K562 (cell line): ENCODE measurements around the gene ZNRF3.
"Not testable (repeated sequence)": the region's sequence is repeated elsewhere in the genome, so short reads cannot be mapped to it uniquely, and the experiment has no call there.

Experiments
- CBX5 ChIP-seq: IDR thresholded peaks from 2 replicates; pipeline ENCODE4 v1.6.1; 2014; ENCODE audit warnings: low read depth, borderline replicate concordance
- EZH2 ChIP-seq: IDR thresholded peaks from 2 replicates; pipeline ENCODE4 v1.6.1; 2012; ENCODE audit warnings: low read depth, mild to moderate bottlenecking, inconsistent platforms, low read length, borderline replicate concordance
- KLF1 ChIP-seq: fragments of 450-650 bp; IDR thresholded peaks from 2 replicates; pipeline ENCODE4 v1.6.1; 2016; ENCODE audit warnings: missing genetic modification characterization, missing compliant biosample characterization
- NR2C2 ChIP-seq, 2 experiments: fragments of 200-800 bp in 1 of 2; sonication (Bioruptor generic) in 1 of 2; sonication (generic) in 1 of 2; formaldehyde crosslinking in 1 of 2; IDR thresholded peaks; 2 replicates each; pipeline versions ENCODE4 v1.6.1 to v1.8.0; 2016 to 2022; ENCODE audit warnings: mild to moderate bottlenecking in 1 of 2, missing compliant biosample characterization in 1 of 2, missing genetic modification characterization in 1 of 2, missing genetic modification reagents in 1 of 2
- NR3C1 ChIP-seq: sonication (generic); formaldehyde crosslinking; IDR thresholded peaks from 2 replicates; pipeline ENCODE4 v1.8.1; 2022; ENCODE audit warnings: missing genetic modification reagents
- RB1 ChIP-seq: fragments of 450-650 bp; IDR thresholded peaks from 2 replicates; pipeline ENCODE4 v1.6.1; 2017; ENCODE audit warnings: low read depth, mild to moderate bottlenecking
- SIN3A ChIP-seq, 2 experiments: fragments of 150-350 bp in 1 of 2; IDR thresholded peaks; 2 replicates each; pipeline ENCODE4 v1.6.1; 2011 to 2016; ENCODE audit warnings: borderline replicate concordance in 2 of 2, low read depth in 2 of 2, low read length in 2 of 2, mild to moderate bottlenecking in 2 of 2, moderate library complexity in 2 of 2; ENCODE audit not compliant: control insufficient read depth in 1 of 2
- ZNF12 ChIP-seq: sonication (generic); formaldehyde crosslinking; IDR thresholded peaks from 2 replicates; pipeline ENCODE4 v1.4.0; 2020; ENCODE audit warnings: mild to moderate bottlenecking, missing genetic modification reagents
- TF ChIP-seq, protein P1 (sequence below): sonication (generic); formaldehyde crosslinking; IDR thresholded peaks from 2 replicates; pipeline ENCODE4 v1.8.0; 2022; ENCODE audit warnings: missing genetic modification reagents, mild to moderate bottlenecking, moderate library complexity, borderline replicate concordance

- not testable (repeated sequence) for TF ChIP-seq RB1; NR2C2 (CRISPR knock-in tag; IDR thresholded peaks at IDR 0.05); NR2C2 (tag; IDR thresholded peaks at IDR 0.05); NR3C1 (CRISPR knock-in tag); EZH2; SIN3A (IDR thresholded peaks at IDR 0.05; ENCODE audit: borderline replicate concordance in 2 of 2, control insufficient read depth in 1 of 2, low read depth in 2 of 2, low read length in 2 of 2); ZNF12 (CRISPR knock-in tag); KLF1 (tag); CBX5
- TF ChIP-seq, protein P1, sequence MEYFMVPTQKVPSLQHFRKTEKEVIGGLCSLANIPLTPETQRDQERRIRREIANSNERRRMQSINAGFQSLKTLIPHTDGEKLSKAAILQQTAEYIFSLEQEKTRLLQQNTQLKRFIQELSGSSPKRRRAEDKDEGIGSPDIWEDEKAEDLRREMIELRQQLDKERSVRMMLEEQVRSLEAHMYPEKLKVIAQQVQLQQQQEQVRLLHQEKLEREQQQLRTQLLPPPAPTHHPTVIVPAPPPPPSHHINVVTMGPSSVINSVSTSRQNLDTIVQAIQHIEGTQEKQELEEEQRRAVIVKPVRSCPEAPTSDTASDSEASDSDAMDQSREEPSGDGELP (CRISPR knock-in tag): not testable (repeated sequence)
These were observed 156.3 kb downstream of the ZNRF3 start for GRCh38 chr22:29039684-29040083.
